GM19238 (cell line): ENCODE results near the gene MLKL.

Source experiments
- DNase-seq: peaks from one replicate; pipeline ENCODE4 v3.0.0; 2011; ENCODE audit warnings: low spot score; ENCODE audit not compliant: insufficient read length

Gene MLKL

GRCh38 chr16:74651841-74652240 is 48.8 kb downstream of the MLKL start:
- DNase-seq: no peak

GRCh38 chr16:74650966-74651567 is 49.6 kb downstream of the MLKL start:
- DNase-seq: no peak

GRCh38 chr16:74649839-74650504 is 50.7 kb downstream of the MLKL start:
- no peak for DNase-seq

GRCh38 chr16:74641969-74642368 is 58.7 kb downstream of the MLKL start:
- DNase-seq: no peak

- DNase-seq: no peak
These were observed 62.8 kb downstream of the MLKL start for GRCh38 chr16:74637742-74638453.

GRCh38 chr16:74635303-74635702 is 65.4 kb downstream of the MLKL start:
- no peak for DNase-seq

- DNase-seq: no peak
These were observed 67.0 kb downstream of the MLKL start for GRCh38 chr16:74633686-74634085.

GRCh38 chr16:74627506-74628220 is 73.0 kb downstream of the MLKL start:
- no peak for DNase-seq

- no peak for DNase-seq
These were observed 73.8 kb downstream of the MLKL start for GRCh38 chr16:74626741-74627416.

- no peak for DNase-seq
These were observed 74.9 kb downstream of the MLKL start for GRCh38 chr16:74625500-74626350.

- no peak for DNase-seq
These were observed 76.8 kb downstream of the MLKL start for GRCh38 chr16:74623839-74624235.

- peak; percentile 22 for DNase-seq
These were observed 77.3 kb downstream of the MLKL start for GRCh38 chr16:74623214-74623838.

GRCh38 chr16:74622005-74622404 is 78.7 kb downstream of the MLKL start:
- DNase-seq: no peak
